Neural progenitor cell (in vitro differentiated cells): ENCODE measurements around the gene MAGI3. TPM values are rescaled to one million over a fixed set of nuclear protein-coding genes. Genes with fewer than 3 reads are reported as not detected.

ENCODE experiments used
- DNase-seq: peaks from one replicate; pipeline ENCODE4 v3.0.0-alpha.2; 2016; ENCODE audit warnings: low spot score
- H2AFZ ChIP-seq: fragments of 200-600 bp; sonication (generic); replicated peaks from 2 replicates; pipeline ENCODE4 v1.6.1; 2016; ENCODE audit warnings: antibody characterized with exemption
- H3F3A ChIP-seq: fragments of 200-600 bp; sonication (generic); 2 replicates; pipeline ENCODE4 v1.6.1; 2016; ENCODE audit warnings: antibody characterized with exemption, low read depth
- H3K27ac ChIP-seq: fragments of 200-600 bp; sonication (generic); 2 replicates; pipeline ENCODE4 v1.5.1; 2016; ENCODE audit warnings: mild to moderate bottlenecking
- H3K27me3 ChIP-seq: fragments of 200-600 bp; sonication (generic); 2 replicates; pipeline ENCODE4 v1.6.1; 2016; ENCODE audit warnings: mild to moderate bottlenecking, moderate library complexity
- H3K36me3 ChIP-seq: fragments of 200-600 bp; sonication (generic); 2 replicates; pipeline ENCODE4 v1.5.1; 2016
- H3K4me1 ChIP-seq: fragments of 200-600 bp; sonication (generic); 2 replicates; pipeline ENCODE4 v1.6.1; 2016; ENCODE audit warnings: mixed run types
- H3K4me2 ChIP-seq: fragments of 200-600 bp; sonication (generic); 2 replicates; pipeline ENCODE4 v1.6.1; 2016
- H3K4me3 ChIP-seq: fragments of 200-600 bp; sonication (generic); 2 replicates; pipeline ENCODE4 v1.5.1; 2016
- H3K79me2 ChIP-seq: fragments of 200-600 bp; sonication (generic); 2 replicates; pipeline ENCODE4 v1.6.1; 2016; ENCODE audit warnings: low read depth
- H3K9ac ChIP-seq: fragments of 200-600 bp; sonication (generic); 2 replicates; pipeline ENCODE4 v1.6.1; 2016
- H3K9me3 ChIP-seq: fragments of 200-600 bp; sonication (generic); 2 replicates; pipeline ENCODE4 v1.5.1; 2016; ENCODE audit warnings: low read depth
- H4K20me1 ChIP-seq: fragments of 200-600 bp; sonication (generic); 2 replicates; pipeline ENCODE4 v1.6.1; 2016; ENCODE audit warnings: low read depth
- H3K27ac Mint-ChIP-seq: 3 replicates; pipeline ENCODE4 v1.8.0; 2021; ENCODE audit warnings: mixed read lengths
- H3K27me3 Mint-ChIP-seq: 2 replicates; pipeline ENCODE4 v1.8.0; 2022; ENCODE audit warnings: low read depth, mild to moderate bottlenecking, inconsistent platforms, moderate library complexity, mixed read lengths; ENCODE audit not compliant: insufficient read depth
- H3K36me3 Mint-ChIP-seq: 3 replicates; pipeline ENCODE4 v1.8.0; 2021; ENCODE audit warnings: mixed read lengths
- H3K4me1 Mint-ChIP-seq: 3 replicates; pipeline ENCODE4 v1.8.0; 2021; ENCODE audit warnings: mixed read lengths
- H3K4me3 Mint-ChIP-seq: 3 replicates; pipeline ENCODE4 v1.8.0; 2021; ENCODE audit warnings: mild to moderate bottlenecking, moderate library complexity, mixed read lengths
- H3K9me3 Mint-ChIP-seq: 3 replicates; pipeline ENCODE4 v1.8.0; 2020; ENCODE audit warnings: mixed read lengths
- EZH2 ChIP-seq: fragments of 200-600 bp; sonication (generic); IDR thresholded peaks from 2 replicates; pipeline ENCODE4 v1.6.1; 2017; ENCODE audit warnings: antibody characterized with exemption, mild to moderate bottlenecking, moderate library complexity
- EZH2phosphoT487 ChIP-seq: fragments of 200-600 bp; sonication (generic); IDR thresholded peaks from 2 replicates; pipeline ENCODE4 v1.6.1; 2017; ENCODE audit warnings: antibody characterized with exemption
- total RNA-seq: library from RNA; depleted of rRNA; stranded (reverse); fragments of >200 nt; gene quantifications from 2 replicates; pipeline ENCODE4 v1.2.3, GENCODE V29; 2015; ENCODE audit warnings: low replicate concordance
- TF ChIP-seq, protein P1 (sequence below): fragments of 200-600 bp; sonication (generic); IDR thresholded peaks from 2 replicates; pipeline ENCODE4 v1.5.1; 2017; ENCODE audit warnings: antibody characterized with exemption, mild to moderate bottlenecking

MAGI3 gene
- total RNA-seq, 1 donor from 2014 or later: 26.9 TPM

- TF ChIP-seq, protein P1, sequence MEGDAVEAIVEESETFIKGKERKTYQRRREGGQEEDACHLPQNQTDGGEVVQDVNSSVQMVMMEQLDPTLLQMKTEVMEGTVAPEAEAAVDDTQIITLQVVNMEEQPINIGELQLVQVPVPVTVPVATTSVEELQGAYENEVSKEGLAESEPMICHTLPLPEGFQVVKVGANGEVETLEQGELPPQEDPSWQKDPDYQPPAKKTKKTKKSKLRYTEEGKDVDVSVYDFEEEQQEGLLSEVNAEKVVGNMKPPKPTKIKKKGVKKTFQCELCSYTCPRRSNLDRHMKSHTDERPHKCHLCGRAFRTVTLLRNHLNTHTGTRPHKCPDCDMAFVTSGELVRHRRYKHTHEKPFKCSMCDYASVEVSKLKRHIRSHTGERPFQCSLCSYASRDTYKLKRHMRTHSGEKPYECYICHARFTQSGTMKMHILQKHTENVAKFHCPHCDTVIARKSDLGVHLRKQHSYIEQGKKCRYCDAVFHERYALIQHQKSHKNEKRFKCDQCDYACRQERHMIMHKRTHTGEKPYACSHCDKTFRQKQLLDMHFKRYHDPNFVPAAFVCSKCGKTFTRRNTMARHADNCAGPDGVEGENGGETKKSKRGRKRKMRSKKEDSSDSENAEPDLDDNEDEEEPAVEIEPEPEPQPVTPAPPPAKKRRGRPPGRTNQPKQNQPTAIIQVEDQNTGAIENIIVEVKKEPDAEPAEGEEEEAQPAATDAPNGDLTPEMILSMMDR: no peak
- TF ChIP-seq EZH2 (no peak), EZH2phosphoT487 (no peak)
- Histone ChIP-seq H3K79me2 (no peaks in the 10 kb centered on the region), H3K4me3 (no peak overlapping the region), H3K4me2 (no peak overlapping the region), H3F3A (peaks cover 8% of the 10 kb centered on the region), H3K9ac (no peak overlapping the region), H3K27me3 (no peaks in the 10 kb centered on the region), H3K9me3 (no peaks in the 10 kb centered on the region), H3K27ac (no peak overlapping the region), H4K20me1 (no peaks in the 10 kb centered on the region), H3K4me1 (peaks cover 5% of the 10 kb centered on the region), H3K36me3 (peaks cover 1% of the 10 kb centered on the region), H2AFZ (no peak overlapping the region)
- no peak for DNase-seq
- Mint-ChIP-seq H3K9me3 (no peaks in the 10 kb centered on the region), H3K4me3 (no peak overlapping the region), H3K27me3 (peaks cover 3% of the 10 kb centered on the region), H3K36me3 (peaks cover 13% of the 10 kb centered on the region), H3K27ac (no peak overlapping the region), H3K4me1 (no peaks in the 10 kb centered on the region)
Measured at GRCh38 chr1:113684153-113684541, 293.8 kb downstream of the MAGI3 start.

DNA sequence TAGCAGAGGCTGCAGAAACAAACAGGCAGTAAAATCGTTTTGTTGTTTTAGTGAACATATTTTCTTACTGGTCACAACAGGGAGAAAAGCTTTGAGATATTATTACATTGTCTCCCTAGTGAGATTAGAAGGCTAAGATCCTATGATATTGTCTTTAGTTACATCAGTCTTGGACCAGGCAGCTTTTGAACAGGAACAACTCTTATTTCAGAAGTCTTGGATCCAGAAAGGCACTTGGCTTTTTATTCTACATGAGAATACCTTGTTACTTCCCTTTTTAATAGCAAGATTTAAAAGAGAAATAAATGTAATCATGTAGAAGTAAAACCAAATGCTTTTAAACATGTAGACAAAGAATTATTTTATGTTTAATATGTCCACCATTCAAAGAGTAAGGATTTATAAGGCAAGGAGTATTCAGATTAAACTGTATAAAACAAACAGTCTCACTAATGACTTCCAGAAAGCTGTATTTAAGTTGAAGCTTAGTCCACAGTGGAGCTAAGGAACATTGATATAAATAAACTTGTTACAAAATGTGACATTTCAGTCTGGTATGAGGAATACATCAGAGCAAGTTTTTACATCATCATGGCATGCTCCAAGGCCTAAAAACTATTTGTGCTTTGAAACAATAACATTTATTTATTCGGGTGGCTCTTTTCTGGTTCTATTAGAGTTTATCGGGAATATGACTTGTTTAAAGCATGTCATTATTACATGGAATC lies 296.7 kb downstream of the MAGI3 start:
- no peaks in the 10 kb centered on the region for H3K27me3 ChIP-seq
- no peaks in the 10 kb centered on the region for H3K79me2 ChIP-seq
- peaks cover 9% of the 10 kb centered on the region for H3K9me3 Mint-ChIP-seq
- peaks cover 5% of the 10 kb centered on the region for H3K4me1 ChIP-seq
- TF ChIP-seq, protein P1: no peak
- TF ChIP-seq EZH2: no peak
- no peak overlapping the region for H3K4me3 ChIP-seq
- no peak for DNase-seq
- H3F3A ChIP-seq: peaks cover 8% of the 10 kb centered on the region
- H3K4me1 Mint-ChIP-seq: no peaks in the 10 kb centered on the region
- H2AFZ ChIP-seq: no peak overlapping the region
- peaks cover 12% of the 10 kb centered on the region for H3K36me3 ChIP-seq
- H3K9ac ChIP-seq: no peak overlapping the region
- H4K20me1 ChIP-seq: no peaks in the 10 kb centered on the region
- H3K4me2 ChIP-seq: no peak overlapping the region
- peaks cover 3% of the 10 kb centered on the region for H3K27me3 Mint-ChIP-seq
- H3K4me3 Mint-ChIP-seq: no peak overlapping the region
- H3K27ac Mint-ChIP-seq: no peak overlapping the region
- H3K36me3 Mint-ChIP-seq: peaks cover 34% of the 10 kb centered on the region
- H3K27ac ChIP-seq: no peak overlapping the region
- H3K9me3 ChIP-seq: no peaks in the 10 kb centered on the region

DNA sequence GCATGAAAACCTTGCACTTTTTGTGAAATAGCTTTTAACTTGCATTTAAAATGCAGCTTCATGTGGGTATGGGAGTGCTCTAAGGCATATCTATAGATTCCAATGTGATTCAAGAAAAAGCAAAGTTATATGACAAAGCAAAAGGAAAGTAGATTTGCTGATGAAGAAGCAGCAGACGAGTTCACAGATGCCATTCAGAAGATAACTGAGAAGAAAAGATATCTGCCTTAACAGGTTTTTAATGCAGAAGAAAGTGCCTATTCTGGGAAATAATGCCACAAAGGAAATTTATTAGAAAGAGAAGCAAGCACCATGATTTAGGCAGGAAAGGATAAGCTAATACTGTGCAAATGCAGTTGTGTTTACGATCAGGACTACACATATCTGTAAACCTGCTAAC lies 300.9 kb downstream of the MAGI3 start:
- DNase-seq: no peak
- Mint-ChIP-seq H3K9me3 (peaks cover 32% of the 10 kb centered on the region), H3K4me3 (no peak overlapping the region), H3K36me3 (peaks cover 63% of the 10 kb centered on the region), H3K4me1 (no peaks in the 10 kb centered on the region), H3K27me3 (peaks cover 2% of the 10 kb centered on the region), H3K27ac (no peak overlapping the region)
- Histone ChIP-seq H3F3A (no peaks in the 10 kb centered on the region), H3K27ac (no peak overlapping the region), H2AFZ (no peak overlapping the region), H3K9ac (no peak overlapping the region), H3K4me1 (no peaks in the 10 kb centered on the region), H4K20me1 (no peaks in the 10 kb centered on the region), H3K79me2 (no peaks in the 10 kb centered on the region), H3K27me3 (no peaks in the 10 kb centered on the region), H3K36me3 (peaks cover 32% of the 10 kb centered on the region), H3K4me2 (no peak overlapping the region), H3K9me3 (peaks cover 7% of the 10 kb centered on the region), H3K4me3 (no peak overlapping the region)
- TF ChIP-seq EZH2 (no peak), EZH2phosphoT487 (no peak)
- TF ChIP-seq, protein P1: no peak
